H7 (cell line): ENCODE results near the gene LMF2. TPM values are rescaled to one million over a fixed set of nuclear protein-coding genes. Genes with fewer than 3 reads are reported as not detected.

Experiments used
- DNase-seq: peaks from one replicate; pipeline ENCODE4 v3.0.0; 2012
- H3K27me3 ChIP-seq: 2 replicates; pipeline ENCODE4 v1.6.0; 2011; ENCODE audit warnings: mild to moderate bottlenecking, low read length; ENCODE audit not compliant: control insufficient read depth, insufficient read depth
- H3K36me3 ChIP-seq: replicated peaks from 2 replicates; pipeline ENCODE4 v1.5.1; 2011; ENCODE audit warnings: low read length; ENCODE audit not compliant: control insufficient read depth, insufficient read depth
- H3K4me3 ChIP-seq: 2 replicates; pipeline ENCODE4 v1.5.1; 2011; ENCODE audit warnings: low read depth, mild to moderate bottlenecking, control low read depth, low read length, moderate library complexity; ENCODE audit not compliant: insufficient read depth
- total RNA-seq: library from RNA; depleted of rRNA; stranded (reverse); fragments of >200 nt; shearing (Covaris generic); gene quantifications from 2 replicates; pipeline ENCODE4 v1.2.3, GENCODE V29; 2014

Gene LMF2
- total RNA-seq, 1 experiment from 2014 or later = 28.1 TPM

GRCh38 chr22:50505776-50506610 is 1.5 kb downstream of the LMF2 start:
- no peaks in the 10 kb centered on the region; the same call in 1 of the 2 replicates for H3K36me3 ChIP-seq
- no peaks in the 10 kb centered on the region for H3K27me3 ChIP-seq
- H3K4me3 ChIP-seq = no peak overlapping the region
- peak; percentile 62 for DNase-seq

GRCh38 chr22:50505276-50505775 is 2.2 kb downstream of the LMF2 start:
- no peak for DNase-seq
- Histone ChIP-seq H3K36me3 (no peaks in the 10 kb centered on the region; the same call in 1 of the 2 replicates), H3K27me3 (no peaks in the 10 kb centered on the region), H3K4me3 (no peak overlapping the region)

GRCh38 chr22:50504369-50505211 is 2.9 kb downstream of the LMF2 start:
- Histone ChIP-seq H3K36me3 (no peaks in the 10 kb centered on the region; the same call in 1 of the 2 replicates), H3K4me3 (no peak overlapping the region), H3K27me3 (no peaks in the 10 kb centered on the region)
- no peak for DNase-seq

GRCh38 chr22:50503475-50504145 is 3.9 kb downstream of the LMF2 start:
- Histone ChIP-seq H3K4me3 (no peak overlapping the region), H3K36me3 (no peaks in the 10 kb centered on the region; the same call in 1 of the 2 replicates), H3K27me3 (no peaks in the 10 kb centered on the region)
- peak; percentile 81 for DNase-seq

- H3K27me3 ChIP-seq = no peaks in the 10 kb centered on the region
- H3K4me3 ChIP-seq = no peak overlapping the region
- DNase-seq = no peak
- H3K36me3 ChIP-seq = no peaks in the 10 kb centered on the region; the same call in 1 of the 2 replicates
Measured at GRCh38 chr22:50502628-50503474, 4.7 kb downstream of the LMF2 start.

- Histone ChIP-seq H3K36me3 (no peaks in the 10 kb centered on the region; the same call in 1 of the 2 replicates), H3K27me3 (no peaks in the 10 kb centered on the region)
Measured at GRCh38 chr22:50502096-50502495, 5.4 kb downstream of the LMF2 start.

GRCh38 chr22:50500452-50500851 is 7.0 kb downstream of the LMF2 start:
- DNase-seq = no peak
- Histone ChIP-seq H3K4me3 (no peak overlapping the region), H3K27me3 (no peaks in the 10 kb centered on the region)

More at GRCh38 chr22:50502096-50502495, 5.4 kb downstream of the LMF2 start:
- no peak for DNase-seq
- H3K4me3 ChIP-seq = no peak overlapping the region

GRCh38 chr22:50498322-50498890 is 9.1 kb downstream of the LMF2 start:
- H3K36me3 ChIP-seq = no peaks in the 10 kb centered on the region
- H3K27me3 ChIP-seq = no peaks in the 10 kb centered on the region
- no peak overlapping the region for H3K4me3 ChIP-seq
- DNase-seq = peak; percentile 90

More at GRCh38 chr22:50500452-50500851, 7.0 kb downstream of the LMF2 start:
- no peaks in the 10 kb centered on the region; the same call in 1 of the 2 replicates for H3K36me3 ChIP-seq

- Histone ChIP-seq H3K27me3 (no peaks in the 10 kb centered on the region), H3K4me3 (no peak overlapping the region), H3K36me3 (no peaks in the 10 kb centered on the region)
- no peak for DNase-seq
Measured at GRCh38 chr22:50497093-50497492, 10.4 kb downstream of the LMF2 start.

GRCh38 chr22:50490531-50491308 is 16.8 kb downstream of the LMF2 start:
- Histone ChIP-seq H3K36me3 (no peaks in the 10 kb centered on the region), H3K27me3 (no peaks in the 10 kb centered on the region), H3K4me3 (no peak overlapping the region)
- no peak for DNase-seq

- H3K27me3 ChIP-seq = no peaks in the 10 kb centered on the region
- peak; percentile 78 for DNase-seq
- H3K36me3 ChIP-seq = no peaks in the 10 kb centered on the region
- no peak overlapping the region for H3K4me3 ChIP-seq
Measured at GRCh38 chr22:50489363-50490243, 17.9 kb downstream of the LMF2 start.

- Histone ChIP-seq H3K4me3 (no peak overlapping the region), H3K36me3 (no peaks in the 10 kb centered on the region), H3K27me3 (no peaks in the 10 kb centered on the region)
- DNase-seq = no peak
Measured at GRCh38 chr22:50488886-50489285, 18.6 kb downstream of the LMF2 start.
